HG03354 (cell line): ENCODE results near the gene EXOC3.
"Not testable (repeated sequence)": the region's sequence is repeated elsewhere in the genome, so short reads cannot be mapped to it uniquely, and the experiment has no call there.

Experiments used
- ATAC-seq: cut with Tn5 transposase; IDR thresholded peaks from one replicate; pipeline ENCODE4 v1.9.1; 2021; ENCODE audit warnings: mild to moderate bottlenecking; ENCODE audit not compliant: unreplicated experiment, poor library complexity, severe bottlenecking

EXOC3 gene

DNA sequence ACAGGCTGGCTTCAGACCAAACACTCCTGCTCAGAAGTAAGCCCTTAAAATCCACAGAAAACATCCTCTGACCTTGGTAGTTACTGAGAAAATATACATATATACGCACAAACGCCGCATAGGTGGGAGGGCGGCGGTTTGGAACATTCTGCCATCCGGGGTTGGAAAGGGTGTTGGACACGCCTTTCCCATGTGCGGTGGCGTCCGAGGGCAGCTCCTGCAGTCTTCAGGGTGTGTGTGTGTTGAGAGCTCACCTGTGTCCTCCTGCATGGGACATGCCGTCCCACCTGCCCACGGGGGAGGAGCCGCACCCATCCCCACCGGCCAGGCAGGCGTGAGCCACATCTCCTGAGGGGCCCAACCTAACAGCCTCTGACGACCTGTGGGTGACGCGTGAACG lies 53.1 kb downstream of the EXOC3 start:
- ATAC-seq: no peak

DNA sequence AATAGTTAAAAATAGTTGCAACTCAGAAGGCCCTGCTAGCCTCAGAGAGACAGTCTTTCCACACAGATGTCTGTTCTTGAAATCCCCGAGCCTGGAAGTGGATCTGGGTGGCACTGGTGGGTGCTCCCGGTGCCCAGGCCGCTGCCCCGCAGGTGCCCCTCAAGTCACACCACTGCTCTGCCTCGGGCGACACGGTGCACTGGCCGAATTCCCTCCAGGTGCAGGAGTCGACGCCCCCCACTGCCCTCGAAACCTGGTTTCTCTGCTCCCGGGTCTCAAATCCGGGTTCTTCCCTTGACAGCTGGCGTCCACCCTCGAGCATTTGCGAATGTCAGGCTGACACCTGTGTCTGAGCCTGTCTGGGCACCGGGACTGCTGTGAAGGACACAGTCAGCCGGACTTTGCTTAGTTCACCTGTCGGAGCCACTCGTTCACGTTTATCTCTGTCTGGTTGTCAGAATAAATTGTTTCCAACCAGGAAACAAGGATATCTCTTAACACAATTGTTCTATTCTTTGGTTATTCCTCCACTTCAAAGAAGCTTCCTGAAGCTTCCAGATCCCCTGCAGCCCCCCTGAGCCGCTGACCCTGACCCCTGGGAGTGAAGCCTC lies 54.2 kb downstream of the EXOC3 start:
- no peak for ATAC-seq

DNA sequence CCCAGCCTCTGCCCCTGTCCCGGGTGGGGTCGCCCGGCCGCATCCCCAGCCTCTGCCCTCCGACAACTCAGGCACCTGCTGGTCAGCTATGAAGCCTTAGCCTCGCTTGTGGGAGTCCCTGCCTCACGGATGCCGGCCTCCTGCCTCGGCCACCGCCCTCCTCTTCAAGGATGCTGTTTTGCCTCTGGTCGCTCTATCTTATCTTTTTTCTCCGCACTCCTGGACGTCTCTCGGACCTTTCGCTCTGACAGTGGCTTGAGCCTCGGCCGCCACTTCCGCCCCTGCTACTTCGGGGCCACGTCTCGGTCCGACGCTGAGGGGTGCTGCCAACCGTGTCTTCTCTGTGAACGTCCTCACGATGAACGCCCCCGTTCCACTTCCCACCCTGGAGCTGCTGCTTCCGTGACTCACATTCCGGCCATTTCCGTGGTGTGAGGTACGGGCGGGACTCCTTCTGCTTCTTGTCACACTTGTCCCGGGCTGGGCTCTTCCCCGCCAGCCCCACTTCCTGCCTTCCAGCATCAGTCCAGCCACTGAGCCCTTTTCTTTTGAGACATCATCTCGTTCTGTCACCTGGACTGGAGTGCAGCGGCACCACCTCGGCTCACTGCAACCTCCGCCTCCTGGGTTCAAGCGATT lies 55.0 kb downstream of the EXOC3 start:
- no peak for ATAC-seq

DNA sequence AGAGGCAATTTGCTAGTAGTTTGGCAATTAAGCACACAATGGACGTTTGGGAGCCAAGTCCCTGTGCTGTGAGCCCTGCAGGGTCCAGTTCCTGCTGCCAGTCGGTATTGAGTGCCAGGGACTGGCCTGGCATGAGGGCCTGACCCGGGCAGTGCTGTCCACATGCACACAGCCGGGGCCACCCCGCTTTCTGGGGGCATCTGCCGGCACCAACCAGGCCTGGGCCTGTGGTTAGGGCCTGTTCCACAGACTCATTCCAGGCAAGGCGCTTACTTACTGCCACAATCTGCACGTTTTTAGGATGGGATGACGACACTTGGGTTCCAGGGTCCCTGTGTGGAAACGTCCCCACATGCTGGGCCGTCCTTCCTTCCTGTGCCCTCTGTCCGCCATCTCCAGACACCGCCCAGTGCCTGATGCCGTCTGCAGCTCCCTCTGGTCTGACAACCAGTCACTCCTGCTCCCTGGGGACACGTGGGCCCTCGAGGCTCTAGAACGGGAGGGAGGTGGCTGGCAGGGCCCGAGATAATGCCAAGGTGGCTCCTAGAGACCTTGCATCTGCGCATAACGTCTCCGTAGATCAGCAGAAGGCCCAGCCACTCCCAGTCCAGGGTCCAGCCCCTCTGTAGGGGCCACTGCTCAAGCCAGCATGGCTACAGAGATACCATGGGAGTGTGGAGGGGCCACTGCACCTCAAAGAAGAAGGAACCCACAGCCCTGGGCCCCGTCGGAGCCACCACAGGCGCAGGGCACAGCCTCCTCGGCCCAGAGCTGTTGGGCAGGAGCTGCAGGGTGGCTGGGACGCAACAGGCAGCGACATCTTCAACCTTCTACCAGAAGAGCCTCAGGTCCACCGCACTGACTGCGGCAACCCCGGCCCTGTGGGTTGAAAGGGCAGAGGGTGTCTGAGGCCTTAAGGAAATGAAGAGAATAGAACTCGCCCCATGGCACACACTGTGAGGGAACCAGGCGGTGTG lies 56.5 kb downstream of the EXOC3 start:
- no peak for ATAC-seq

- ATAC-seq: no peak
These were observed 57.5 kb downstream of the EXOC3 start for GRCh38 chr5:500491-500890.

GRCh38 chr5:501105-501830 lies 58.3 kb downstream of the EXOC3 start:
- ATAC-seq: no peak

- ATAC-seq: no peak
These were observed 58.8 kb downstream of the EXOC3 start for GRCh38 chr5:501831-502184.

DNA sequence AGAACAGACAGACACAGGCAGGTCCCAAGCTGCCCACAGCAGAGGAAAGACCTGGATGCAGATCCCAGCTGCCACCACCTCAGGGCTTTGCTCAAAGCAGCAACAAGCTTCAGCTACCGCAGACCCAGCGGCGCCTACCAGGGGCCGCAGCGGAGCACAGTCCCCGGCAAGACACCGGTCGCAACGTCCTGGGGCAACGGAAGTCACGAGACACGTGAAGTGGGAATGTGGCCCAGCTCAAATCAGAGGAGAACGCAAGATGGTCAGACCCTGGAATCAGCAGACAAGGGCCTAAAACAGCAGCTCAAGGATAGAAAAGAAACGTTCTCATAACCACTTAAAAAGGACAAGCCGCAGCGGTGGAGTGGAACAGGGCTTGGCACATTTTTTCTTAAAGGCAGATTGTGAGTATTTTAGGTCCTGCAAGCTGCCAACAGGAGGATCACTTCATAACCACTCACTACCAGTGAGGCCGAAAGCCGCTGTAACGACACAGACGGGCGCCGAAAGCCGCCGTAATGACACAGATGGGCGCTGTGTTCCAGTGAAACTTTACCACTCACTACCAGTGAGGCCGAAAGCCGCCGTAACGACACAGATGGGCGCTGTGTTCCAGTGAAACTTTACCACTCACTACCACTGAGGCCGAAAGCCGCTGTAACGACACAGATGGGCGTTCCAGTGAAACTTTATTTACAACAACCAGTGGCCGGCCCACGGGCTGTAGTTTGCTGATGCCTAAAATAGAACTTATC lies 59.5 kb downstream of the EXOC3 start:
- ATAC-seq: no peak

DNA sequence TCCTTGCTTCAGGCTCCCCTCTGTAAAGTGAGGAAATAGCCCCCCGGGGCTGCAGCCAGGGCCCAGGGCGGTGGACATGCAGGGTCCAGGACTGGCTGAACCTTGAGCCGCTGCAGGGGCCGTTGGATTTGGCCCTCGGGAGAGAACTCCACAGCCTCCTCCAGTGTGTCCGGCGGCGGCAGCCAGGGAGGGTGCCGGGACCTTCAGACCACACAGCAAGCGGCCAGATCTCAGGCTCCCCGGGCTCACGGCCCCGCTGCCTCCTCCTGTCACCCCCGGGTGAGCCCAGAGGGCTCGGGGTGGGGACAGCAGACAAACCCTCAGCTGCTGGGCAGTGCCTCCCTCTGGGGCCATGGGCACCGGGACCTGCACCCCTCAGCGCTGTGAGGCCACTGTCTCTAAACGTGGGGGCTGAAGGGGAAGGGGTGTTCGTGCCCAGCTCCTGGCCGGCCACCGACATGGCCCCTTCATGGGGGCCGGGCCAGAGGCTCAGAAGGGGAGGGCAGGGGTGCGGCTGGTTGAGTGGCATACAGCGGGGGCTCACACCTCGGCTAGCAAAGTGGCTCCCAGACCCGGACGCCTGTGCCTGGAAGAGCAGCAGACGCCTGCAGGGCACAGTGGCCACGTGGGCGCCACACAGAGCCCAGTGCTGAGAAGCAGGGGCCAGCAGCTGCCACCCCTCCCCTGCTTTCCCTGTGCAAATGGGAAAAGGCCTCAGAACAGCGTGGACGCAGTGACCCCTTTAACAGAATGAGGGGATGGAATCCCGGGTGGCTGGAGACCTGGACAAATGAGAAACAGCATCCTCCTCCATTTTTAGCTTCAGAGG lies 61.6 kb downstream of the EXOC3 start:
- no peak for ATAC-seq

DNA sequence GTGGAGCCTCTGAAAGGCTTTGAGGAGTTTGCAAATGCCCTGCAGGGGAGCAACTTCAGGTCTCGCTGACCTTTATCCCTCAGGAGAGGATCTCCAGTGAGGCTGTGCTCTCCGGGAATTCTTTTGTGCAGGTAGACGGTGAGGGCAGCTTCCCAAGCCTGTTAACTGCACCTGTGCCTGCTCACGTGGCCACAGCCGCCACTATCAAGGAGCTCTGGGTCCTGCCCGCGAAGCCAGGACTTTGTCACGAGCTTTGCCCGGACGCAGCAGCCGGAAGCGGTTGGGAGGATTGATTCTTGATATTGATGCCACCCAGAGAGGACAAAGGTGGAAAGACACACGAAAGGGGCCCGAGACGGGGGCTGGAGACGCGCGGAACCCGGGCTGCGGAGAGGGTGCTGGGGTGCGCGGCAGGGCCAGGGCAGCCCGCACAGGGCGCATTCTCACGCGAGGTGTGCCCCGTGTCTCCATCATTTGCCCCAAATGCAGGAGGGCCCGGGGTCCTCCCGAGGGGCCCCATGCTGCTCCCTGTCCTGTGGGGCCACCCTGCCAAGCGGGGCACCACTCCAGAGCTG lies 63.1 kb downstream of the EXOC3 start:
- no peak for ATAC-seq

DNA sequence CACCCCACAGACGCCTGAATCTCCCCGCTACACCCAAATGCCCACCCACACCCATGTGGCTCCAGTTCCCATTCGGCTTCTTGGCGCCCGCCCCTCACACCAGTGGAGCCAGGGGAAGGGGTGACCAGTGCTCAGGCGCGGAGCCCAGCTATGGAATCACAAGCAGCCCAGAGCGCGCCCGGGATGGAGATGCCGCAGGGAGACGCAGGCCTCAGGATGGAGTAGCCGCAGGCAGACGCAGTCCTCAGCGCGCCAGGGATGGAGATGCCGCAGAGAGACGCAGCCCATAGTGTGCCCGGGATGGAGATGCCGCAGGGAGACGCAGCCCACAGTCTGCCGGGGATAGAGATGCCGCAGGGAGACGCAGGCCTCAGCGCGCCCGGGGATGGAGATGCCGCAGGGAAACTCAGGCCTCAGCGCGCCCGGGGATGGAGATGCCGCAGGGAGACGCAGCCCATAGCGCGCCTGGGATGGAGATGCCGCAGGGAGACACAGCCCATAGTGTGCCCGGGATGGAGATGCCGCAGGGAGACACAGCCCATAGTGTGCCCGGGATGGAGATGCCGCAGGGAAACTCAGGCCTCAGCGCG lies 65.1 kb downstream of the EXOC3 start:
- ATAC-seq: not testable (repeated sequence)

DNA sequence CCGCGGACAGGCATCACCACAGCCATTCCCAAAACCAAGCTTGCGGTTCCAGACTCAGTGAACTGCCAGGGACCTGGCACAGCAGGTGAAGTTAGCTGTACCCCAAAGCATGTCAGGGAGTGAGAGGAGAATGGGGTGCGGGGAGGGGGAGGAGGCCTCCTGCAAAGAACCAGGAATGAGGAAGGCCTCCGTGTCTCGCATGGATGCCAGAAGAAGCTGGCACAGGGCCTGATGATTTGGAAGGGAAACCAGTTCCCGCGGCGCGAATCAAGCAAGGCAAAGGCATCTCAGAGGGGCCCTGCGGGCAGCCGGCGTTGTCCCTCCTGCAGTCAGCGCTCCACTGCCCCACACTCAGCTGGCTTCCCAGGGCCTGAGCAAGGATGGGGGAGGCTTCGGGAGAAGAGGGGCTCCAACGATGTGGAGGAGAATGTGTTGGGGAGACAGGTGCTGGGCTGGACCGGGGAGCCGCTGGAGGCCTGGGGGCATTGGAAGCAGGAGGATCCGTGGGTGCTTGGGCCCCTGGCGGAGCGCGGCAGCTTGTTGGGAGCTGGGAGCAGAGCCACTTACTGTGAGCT lies 66.7 kb downstream of the EXOC3 start:
- ATAC-seq: no peak

- ATAC-seq: no peak
These were observed 67.5 kb downstream of the EXOC3 start for GRCh38 chr5:510521-510920.

DNA sequence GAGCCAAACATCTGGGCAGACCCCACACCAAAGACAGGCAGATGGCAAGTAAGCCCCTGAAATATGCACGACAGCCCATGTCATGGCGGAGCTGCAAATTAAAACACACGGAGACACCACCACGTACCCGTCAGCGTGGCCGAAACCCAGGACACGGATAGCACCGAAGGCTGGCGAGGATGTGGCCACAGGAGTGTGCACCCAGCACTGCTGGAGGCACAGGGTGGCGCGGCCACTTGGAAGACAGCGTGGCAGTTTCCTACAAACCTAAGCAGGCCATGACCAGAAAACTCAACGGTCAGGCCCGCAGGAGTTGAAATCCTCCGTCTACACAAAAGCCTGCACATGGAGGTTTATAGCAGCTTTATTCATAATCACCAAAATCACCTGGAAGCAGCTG lies 68.5 kb downstream of the EXOC3 start:
- no peak for ATAC-seq

GRCh38 chr5:513216-514100 lies 70.5 kb downstream of the EXOC3 start:
- ATAC-seq: no peak

DNA sequence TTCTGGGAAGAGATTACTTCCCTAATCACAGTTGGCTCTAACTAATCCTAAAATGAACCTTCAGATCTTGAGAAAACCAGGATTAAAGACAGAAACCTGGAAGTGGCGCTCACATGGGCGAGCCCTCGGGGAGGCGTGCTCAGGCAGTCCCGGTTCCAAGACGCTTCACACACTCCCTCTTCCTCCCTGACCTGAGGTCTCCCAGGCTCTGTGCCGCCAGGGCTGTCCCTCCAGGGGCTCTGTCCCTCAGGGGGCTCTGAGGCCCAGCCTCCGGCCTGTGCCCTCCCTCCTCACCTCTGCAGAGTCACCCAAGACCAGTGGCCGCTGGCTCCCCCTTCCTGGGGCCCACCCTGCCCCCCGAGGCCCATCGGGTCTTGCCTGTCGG lies 71.1 kb downstream of the EXOC3 start:
- no peak for ATAC-seq

GRCh38 chr5:514673-515072 lies 71.7 kb downstream of the EXOC3 start:
- ATAC-seq: no peak
